ENCODE data around the gene BLOC1S3.

DNA sequence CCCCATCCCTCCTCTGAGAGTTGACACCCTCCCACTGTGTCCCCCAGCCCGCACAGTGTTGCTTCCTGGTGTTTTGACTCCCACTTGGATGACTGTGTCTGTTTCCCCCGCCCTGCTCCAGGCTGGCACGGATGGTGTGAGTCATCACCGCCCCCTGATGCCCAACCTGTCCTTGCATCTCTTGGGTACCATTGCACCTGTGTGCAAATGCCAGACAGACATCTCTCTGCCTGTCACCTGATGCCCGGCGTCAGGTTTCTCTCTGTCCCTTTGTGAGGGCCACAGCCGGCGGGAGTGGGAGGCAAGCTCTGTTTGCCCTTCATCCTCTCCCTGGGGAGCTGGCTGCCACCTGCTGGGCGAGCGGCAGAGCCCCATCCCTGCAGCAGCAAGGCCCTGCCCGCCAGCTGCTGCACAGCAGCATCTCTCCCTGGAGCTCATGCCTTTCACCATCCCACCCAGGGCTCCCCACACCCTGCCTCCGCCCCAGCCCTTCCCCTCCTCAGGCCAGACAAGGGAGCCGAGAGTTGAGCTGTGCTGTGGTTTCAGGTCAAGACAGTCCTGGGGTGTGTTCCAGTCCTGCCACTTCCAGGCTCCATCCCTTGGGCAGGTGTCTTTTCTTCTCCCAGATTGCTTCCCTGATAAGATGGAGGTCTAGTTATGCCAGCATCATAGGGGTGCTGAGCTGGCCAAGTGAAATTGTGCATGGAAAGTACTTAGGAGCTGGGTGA lies 47.5 kb upstream of the BLOC1S3 start:
- peak; percentile 56 for TF ChIP-seq CTCF (conservative IDR thresholded peaks at IDR 0.05)
- no peak for TF ChIP-seq EZH2 (IDR thresholded peaks at IDR 0.05; ENCODE audit: low read depth)
